ENCODE results near the gene OSBPL8. TPM values are rescaled to one million over a fixed set of nuclear protein-coding genes. Genes with fewer than 3 reads are reported as not detected.

OSBPL8 gene
- total and polyA plus RNA-seq, 10 of the 15 experiments (the other 5 are each of a cell fraction or from before 2014, with no cell fraction given) = 10.4 to 58.0 (median 32.0) TPM

DNA sequence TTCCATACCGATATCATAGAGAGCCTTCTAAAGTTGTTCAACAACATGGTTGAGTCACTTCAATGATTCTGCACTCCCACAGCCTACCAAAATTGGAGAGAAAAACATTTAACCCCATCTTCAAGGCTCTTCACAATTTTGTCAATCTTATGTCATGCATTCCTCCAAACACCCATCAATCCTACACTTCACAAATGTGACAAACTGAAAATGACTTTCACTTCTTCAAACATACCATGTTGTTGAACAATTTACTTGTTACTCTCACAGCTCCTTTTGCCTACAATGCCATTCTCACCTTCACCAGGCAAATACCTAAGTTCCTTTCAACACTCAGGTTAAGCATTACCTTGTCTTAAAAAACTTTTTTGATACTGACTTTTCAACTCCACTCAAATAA is 88.0 kb downstream of the OSBPL8 start:
- intact Hi-C loops (cut with micrococcal nuclease; ENCODE audit: unreplicated experiment) (loop anchor here (5.0 kb wide), 1 partner anchor 86 kb away; the partner anchor contains the start of gene OSBPL8), in situ Hi-C loops (cut with MboI) (no loop called here)
- Histone ChIP-seq H3K36me3 (ENCODE audit: control insufficient read depth in 2 of 2, insufficient read depth in 2 of 2, low read length in 1 of 2) (no peaks in the 10 kb centered on the region; a peak in 1 of 4 replicates), H4K20me1 (ENCODE audit: control insufficient read depth, insufficient read depth) (no peaks in the 10 kb centered on the region), H3K79me2 (ENCODE audit: control insufficient read depth, insufficient read depth, low read length) (no peaks in the 10 kb centered on the region; the same call in 1 of the 2 replicates), H2AFZ (ENCODE audit: control insufficient read depth, low read depth, low read length) (no peak overlapping the region), H3K27ac (ENCODE audit: control insufficient read depth, insufficient read depth) (no peak overlapping the region), H3K27me3 (replicated peaks in 1 of 2; ENCODE audit: control insufficient read depth in 2 of 2, insufficient read depth in 2 of 2, low read length in 1 of 2) (no peaks in the 10 kb centered on the region), H3K4me1 (ENCODE audit: control insufficient read depth, insufficient read depth, low read length) (peaks cover 13% of the 10 kb centered on the region), H3K4me3 (no peak overlapping the region), H3K9me3 (replicated peaks; ENCODE audit: control insufficient read depth, insufficient read depth, low read length) (no peaks in the 10 kb centered on the region), H3K9ac (ENCODE audit: control insufficient read depth, insufficient read depth, low read length) (no peak overlapping the region), H3K4me2 (ENCODE audit: control insufficient read depth, insufficient read depth) (no peak overlapping the region)
- ATAC-seq (peak; percentile 57), FAIRE-seq (peak; percentile 56), DNase-seq (ENCODE audit: low read depth, low spot score) (no peak)
- CTCF ChIA-PET = interaction anchor here (0.7 to 6.3 kb wide), 2 partner anchors 16 to 1782 kb away, joined by 3 to 50 read pairs; no protein-coding TSS in a partner anchor
- RAD21 ChIA-PET (ENCODE audit: unreplicated experiment) = interaction anchor here (0.7 to 1.5 kb wide), 2 partner anchors 40 to 88 kb away, joined by 3 read pairs; partner anchors contain the start of gene OSBPL8
- 4% methylated on average over 1 of the region's 1 CpG for WGBS (ENCODE audit: insufficient coverage, insufficient replicate concordance, low lambda C conversion rate, missing lambda C conversion rate)
- BruUV-seq (replicated peaks) = no TSS peak
- SMC1A ChIA-PET (ENCODE audit: uncharacterized antibody, unreplicated experiment) = interaction anchor here (1.0 to 1.5 kb wide), 4 partner anchors 9 to 94 kb away, joined by 3 read pairs; no protein-coding TSS in a partner anchor
- POLR2A ChIA-PET = no interaction called here
- TF ChIP-seq PBX3 (IDR thresholded peaks at IDR 0.05; ENCODE audit: insufficient replicate concordance, low read depth, low read length) = no peak
- TF ChIP-seq SUZ12 (IDR thresholded peaks at IDR 0.05; ENCODE audit: unreplicated experiment) = no peak
- TF ChIP-seq NR2F1 (conservative IDR thresholded peaks at IDR 0.05) = no peak
- no peak for TF ChIP-seq RAD21 (IDR thresholded peaks at IDR 0.05; ENCODE audit: insufficient read depth, low read depth, low read length)
- no peak for TF ChIP-seq IRF3 (IDR thresholded peaks at IDR 0.05)
- TF ChIP-seq SMAD1 (IDR thresholded peaks at IDR 0.05; ENCODE audit: low read depth, partially characterized antibody) = no peak
- no peak for TF ChIP-seq TBL1XR1 (IDR thresholded peaks at IDR 0.05; ENCODE audit: low read depth, low read length)
- TF ChIP-seq KAT2A (conservative IDR thresholded peaks at IDR 0.05; ENCODE audit: control insufficient read depth, low read depth, low read length) = no peak
- TF ChIP-seq YY1 (IDR thresholded peaks at IDR 0.05; ENCODE audit: low read depth, low read length) = no peak
- TF ChIP-seq ATF7 (IDR thresholded peaks at IDR 0.05; ENCODE audit: low read depth) = peak; percentile 67; the same call in 1 of the 2 replicates
- peak; percentile 62 for TF ChIP-seq MTA2 (IDR thresholded peaks at IDR 0.05; ENCODE audit: low read depth)
- TF ChIP-seq HDAC6 (IDR thresholded peaks at IDR 0.05; ENCODE audit: unreplicated experiment) = no peak
- TF ChIP-seq BCL3 (IDR thresholded peaks at IDR 0.05; ENCODE audit: borderline replicate concordance, insufficient read depth, low read depth, low read length, poor library complexity, severe bottlenecking) = no peak
- no peak for TF ChIP-seq EGR1 (IDR thresholded peaks at IDR 0.05; ENCODE audit: borderline replicate concordance in 1 of 2, low read depth in 2 of 2, low read length in 2 of 2)
- no peak for TF ChIP-seq E2F4 (IDR thresholded peaks at IDR 0.05; ENCODE audit: low read depth, low read length)
- no peak for TF ChIP-seq RCOR1 (conservative IDR thresholded peaks at IDR 0.05; ENCODE audit: low read depth, low read length)
- peak; percentile 33; the same call in 1 of the 2 replicates for TF ChIP-seq NBN (IDR thresholded peaks at IDR 0.05)
- no peak for TF ChIP-seq NKRF (conservative IDR thresholded peaks at IDR 0.05)

Data from GM12878 (cell line).